HCT116 (cell line): ENCODE data around the gene DIP2A. TPM values are rescaled to one million over a fixed set of nuclear protein-coding genes. Genes with fewer than 3 reads are reported as not detected.

ENCODE experiments used
- ATAC-seq: fragments of 200-7000 bp; cut with Tn5 transposase; 2 replicates; pipeline ENCODE4 v1.9.1; 2020; ENCODE audit warnings: mild to moderate bottlenecking, moderate library complexity
- BruUV-seq: library from RNA; stranded (reverse); fragments of 400-500 nt; replicated peaks from 2 replicates; lab custom pipeline; 2021; lab: Mats Ljungman, UMichigan
- CTCF ChIA-PET: fragments of 300-600 bp; sonication (Branson Sonifier 250); formaldehyde crosslinking; loops from one replicate; lab custom pipeline; 2021; ENCODE audit warnings: antibody characterized with exemption; lab: Charles Lee
- POLR2A ChIA-PET: fragments of 300-600, 350-600 bp; sonication (Branson Sonifier 250); formaldehyde crosslinking; loops from one replicate; lab custom pipeline; 2021; ENCODE audit warnings: antibody characterized with exemption; lab: Charles Lee
- RAD21 ChIA-PET, 2 experiments: fragments of 300-600 bp; sonication (Branson Sonifier 250); formaldehyde crosslinking; loops; one replicate each; lab custom pipeline; 2023; ENCODE audit warnings: low total read pairs in 2 of 2; ENCODE audit not compliant: uncharacterized antibody in 2 of 2, unreplicated experiment in 2 of 2, low non-redundant PET in 1 of 2; lab: Charles Lee
- DNase-seq: peaks from one replicate; pipeline ENCODE4 v3.0.0-alpha.2; 2010; ENCODE audit warnings: low read depth, low spot score
- H2AFZ ChIP-seq: fragments of 200-600 bp; shearing (Covaris generic), sonication (generic); 2 replicates; pipeline ENCODE4 v1.6.1; 2017; ENCODE audit warnings: low read depth, mixed run types, mixed read lengths, antibody characterized with exemption, low read length; ENCODE audit not compliant: poor library complexity, severe bottlenecking
- H3K27ac ChIP-seq: 2 replicates; pipeline ENCODE4 v1.5.1; 2012; ENCODE audit warnings: low read depth, low read length
- H3K27me3 ChIP-seq: fragments of 200-600 bp; sonication (generic); 2 replicates; pipeline ENCODE4 v1.6.1; 2016; ENCODE audit warnings: mixed run types, low read length, mixed read lengths; ENCODE audit not compliant: insufficient read depth
- H3K36me3 ChIP-seq, 2 experiments: fragments of 200-500 bp in 1 of 2; fragments of 200-600 bp in 1 of 2; sonication (Bioruptor generic) in 1 of 2; sonication (generic) in 1 of 2; 2 replicates each; pipeline versions ENCODE4 v1.5.1 to v1.6.1; 2014 to 2016; ENCODE audit warnings: low read length in 2 of 2, inconsistent platforms in 1 of 2, mixed read lengths in 1 of 2, mixed run types in 1 of 2; ENCODE audit not compliant: insufficient read depth in 2 of 2, control insufficient read depth in 1 of 2
- H3K4me1 ChIP-seq, 2 experiments: fragments of 200-600 bp in 1 of 2; sonication (generic) in 1 of 2; 2 replicates each; pipeline versions ENCODE4 v1.5.1 to v1.6.1; 2012 to 2017; ENCODE audit warnings: low read length in 2 of 2, inconsistent platforms in 1 of 2, mild to moderate bottlenecking in 1 of 2, mixed read lengths in 1 of 2, mixed run types in 1 of 2, moderate library complexity in 1 of 2; ENCODE audit not compliant: insufficient read depth in 2 of 2, control insufficient read depth in 1 of 2
- H3K4me2 ChIP-seq: fragments of 200-600 bp; sonication (generic); 2 replicates; pipeline ENCODE4 v1.6.1; 2017; ENCODE audit warnings: mixed run types, low read length, mixed read lengths
- H3K4me3 ChIP-seq, 2 experiments: fragments of 200-600 bp in 1 of 2; sonication (generic) in 1 of 2; replicated peaks in 1 of 2; 2 replicates each; pipeline ENCODE4 v1.5.1; 2011 to 2016; ENCODE audit warnings: low read length in 2 of 2, control low read depth in 1 of 2, low read depth in 1 of 2, mild to moderate bottlenecking in 1 of 2, mixed read lengths in 1 of 2, mixed run types in 1 of 2
- H3K79me2 ChIP-seq: fragments of 200-600 bp; sonication (generic); 2 replicates; pipeline ENCODE4 v1.6.1; 2017; ENCODE audit warnings: mild to moderate bottlenecking, mixed run types, low read length, moderate library complexity, mixed read lengths; ENCODE audit not compliant: insufficient read depth
- H3K9ac ChIP-seq: fragments of 200-600 bp; sonication (generic); 2 replicates; pipeline ENCODE4 v1.6.1; 2016; ENCODE audit warnings: low read length, mixed read lengths
- H3K9me2 ChIP-seq: fragments of 200-600 bp; sonication (generic), shearing (Covaris generic); 2 replicates; pipeline ENCODE4 v1.6.1; 2017; ENCODE audit warnings: mixed run types, mild to moderate bottlenecking, moderate library complexity; ENCODE audit not compliant: insufficient read depth
- H3K9me3 ChIP-seq, 2 experiments: fragments of 200-500 bp in 1 of 2; fragments of 200-600 bp in 1 of 2; sonication (Bioruptor generic) in 1 of 2; sonication (generic) in 1 of 2; 2 replicates each; pipeline ENCODE4 v1.6.1; 2014 to 2017; ENCODE audit warnings: low read length in 2 of 2, mixed read lengths in 2 of 2, inconsistent platforms in 1 of 2, low read depth in 1 of 2, mild to moderate bottlenecking in 1 of 2, mixed run types in 1 of 2, moderate library complexity in 1 of 2; ENCODE audit not compliant: control insufficient read depth in 1 of 2, insufficient read depth in 1 of 2
- H4K20me1 ChIP-seq: fragments of 200-600 bp; sonication (generic), shearing (Covaris generic); 2 replicates; pipeline ENCODE4 v1.6.1; 2017; ENCODE audit warnings: mixed run types, mild to moderate bottlenecking, moderate library complexity; ENCODE audit not compliant: insufficient read depth
- CEBPB ChIP-seq: IDR thresholded peaks from 2 replicates; pipeline ENCODE4 v1.6.1; 2012; ENCODE audit warnings: low read depth
- CTCF ChIP-seq, 3 experiments: fragments of 200-600 bp in 1 of 3; sonication (generic) in 1 of 3; IDR thresholded peaks in 2 of 3; conservative IDR thresholded peaks in 1 of 3; 2 replicates each; pipeline ENCODE4 v1.5.1; 2012 to 2017; ENCODE audit warnings: low read depth in 2 of 3, low read length in 2 of 3, antibody characterized with exemption in 1 of 3, borderline replicate concordance in 1 of 3, control low read depth in 1 of 3, mild to moderate bottlenecking in 1 of 3, mixed read lengths in 1 of 3, mixed run types in 1 of 3, moderate library complexity in 1 of 3; ENCODE audit not compliant: insufficient read depth in 1 of 3
- EZH2 ChIP-seq: fragments of 200-600 bp; sonication (generic); IDR thresholded peaks from 2 replicates; pipeline ENCODE4 v1.6.1; 2017; ENCODE audit warnings: antibody characterized with exemption, mixed run types
- FOSL1 ChIP-seq: IDR thresholded peaks from 2 replicates; pipeline ENCODE4 v1.6.1; 2012; ENCODE audit warnings: low read depth
- MAX ChIP-seq: IDR thresholded peaks from 2 replicates; pipeline ENCODE4 v1.6.1; 2012
- POLR2A ChIP-seq: IDR thresholded peaks from 2 replicates; pipeline ENCODE4 v1.7.0; 2011; ENCODE audit warnings: borderline replicate concordance; ENCODE audit not compliant: insufficient read depth, insufficient read length; ENCODE audit errors: extremely low read depth
- RAD21 ChIP-seq: IDR thresholded peaks from 2 replicates; pipeline ENCODE4 v1.6.1; 2012; ENCODE audit warnings: low read depth, mild to moderate bottlenecking
- SIN3A ChIP-seq: IDR thresholded peaks from 2 replicates; pipeline ENCODE4 v1.6.1; 2012; ENCODE audit warnings: low read depth
- SP1 ChIP-seq: IDR thresholded peaks from 2 replicates; pipeline ENCODE4 v1.6.1; 2012; ENCODE audit warnings: low read depth
- YY1 ChIP-seq: IDR thresholded peaks from 2 replicates; pipeline ENCODE4 v1.6.1; 2011; ENCODE audit warnings: low read length, low read depth, moderate library complexity, mild to moderate bottlenecking; ENCODE audit not compliant: insufficient replicate concordance; ENCODE audit errors: extremely low read depth
- intact Hi-C: fragments of 100-400 bp; cut with micrococcal nuclease; formaldehyde crosslinking; loops from 2 replicates; pipeline ENCODE4 v1.10.0; 2022
- total RNA-seq: library from RNA; stranded (reverse); gene quantifications from one replicate; pipeline ENCODE4 v1.2.1, GENCODE V29; 2021; ENCODE audit not compliant: unreplicated experiment
- TF ChIP-seq, protein P1 (sequence below): IDR thresholded peaks from 2 replicates; pipeline ENCODE4 v1.6.1; 2011; ENCODE audit warnings: mild to moderate bottlenecking, low read length, moderate library complexity; ENCODE audit not compliant: insufficient replicate concordance; ENCODE audit errors: extremely low read depth

The DIP2A gene
- total RNA-seq, 1 experiment from 2014 or later = 39.9 TPM

GRCh38 chr21:46544824-46545223, 86.1 kb downstream of the DIP2A start:
- no peak overlapping the region for H3K9ac ChIP-seq
- H3K9me2 ChIP-seq = no peaks in the 10 kb centered on the region
- no peaks in the 10 kb centered on the region for H3K79me2 ChIP-seq
- ATAC-seq = no peak
- H3K9me3 ChIP-seq = no peaks in the 10 kb centered on the region
- TF ChIP-seq EZH2 = no peak
- TF ChIP-seq, protein P1, sequence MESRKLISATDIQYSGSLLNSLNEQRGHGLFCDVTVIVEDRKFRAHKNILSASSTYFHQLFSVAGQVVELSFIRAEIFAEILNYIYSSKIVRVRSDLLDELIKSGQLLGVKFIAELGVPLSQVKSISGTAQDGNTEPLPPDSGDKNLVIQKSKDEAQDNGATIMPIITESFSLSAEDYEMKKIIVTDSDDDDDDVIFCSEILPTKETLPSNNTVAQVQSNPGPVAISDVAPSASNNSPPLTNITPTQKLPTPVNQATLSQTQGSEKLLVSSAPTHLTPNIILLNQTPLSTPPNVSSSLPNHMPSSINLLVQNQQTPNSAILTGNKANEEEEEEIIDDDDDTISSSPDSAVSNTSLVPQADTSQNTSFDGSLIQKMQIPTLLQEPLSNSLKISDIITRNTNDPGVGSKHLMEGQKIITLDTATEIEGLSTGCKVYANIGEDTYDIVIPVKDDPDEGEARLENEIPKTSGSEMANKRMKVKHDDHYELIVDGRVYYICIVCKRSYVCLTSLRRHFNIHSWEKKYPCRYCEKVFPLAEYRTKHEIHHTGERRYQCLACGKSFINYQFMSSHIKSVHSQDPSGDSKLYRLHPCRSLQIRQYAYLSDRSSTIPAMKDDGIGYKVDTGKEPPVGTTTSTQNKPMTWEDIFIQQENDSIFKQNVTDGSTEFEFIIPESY = no peak
- TF ChIP-seq RAD21 = no peak
- no peak for TF ChIP-seq YY1
- TF ChIP-seq CEBPB = no peak
- no peak for TF ChIP-seq SP1
- TF ChIP-seq FOSL1 = no peak
- no peak for TF ChIP-seq MAX
- TF ChIP-seq CTCF (IDR thresholded peaks at IDR 0.05 in 2 of 3, conservative IDR thresholded peaks at IDR 0.05 in 1 of 3; ENCODE audit: borderline replicate concordance in 1 of 3, insufficient read depth in 1 of 3, low read depth in 2 of 3, low read length in 2 of 3) = no peak
- TF ChIP-seq POLR2A = no peak
- no peak for TF ChIP-seq SIN3A
- TF ChIP-seq, all 23 proteins: peak for 0
- intact Hi-C loops = no loop called here
- Histone ChIP-seq H3K4me1 (no peaks in the 10 kb centered on the region), H3K4me2 (no peak overlapping the region), H3K27me3 (no peaks in the 10 kb centered on the region), H3K4me3 (no peak overlapping the region), H3K36me3 (peaks cover 6 to 17% of the 10 kb centered on the region in 2 experiments; a peak in 3 of 4 replicates), H4K20me1 (no peaks in the 10 kb centered on the region), H3K27ac (no peak overlapping the region), H2AFZ (no peak overlapping the region)
- ChIA-PET RAD21 (no interaction called here), POLR2A (no interaction called here), CTCF (no interaction called here)
- DNase-seq = no peak
- no TSS peak for BruUV-seq
